GM19351 (cell line): ENCODE results near the gene NOXO1.
A peak's percentile ranks its signal among the peaks of the same experiment; 100 is the strongest.
"Not testable (repeated sequence)": the region's sequence is repeated elsewhere in the genome, so short reads cannot be mapped to it uniquely, and the experiment has no call there.

ENCODE experiments used
- ATAC-seq: cut with Tn5 transposase; IDR thresholded peaks from one replicate; pipeline ENCODE4 v1.9.1; 2021; ENCODE audit warnings: mild to moderate bottlenecking, moderate library complexity; ENCODE audit not compliant: unreplicated experiment

The NOXO1 gene

DNA sequence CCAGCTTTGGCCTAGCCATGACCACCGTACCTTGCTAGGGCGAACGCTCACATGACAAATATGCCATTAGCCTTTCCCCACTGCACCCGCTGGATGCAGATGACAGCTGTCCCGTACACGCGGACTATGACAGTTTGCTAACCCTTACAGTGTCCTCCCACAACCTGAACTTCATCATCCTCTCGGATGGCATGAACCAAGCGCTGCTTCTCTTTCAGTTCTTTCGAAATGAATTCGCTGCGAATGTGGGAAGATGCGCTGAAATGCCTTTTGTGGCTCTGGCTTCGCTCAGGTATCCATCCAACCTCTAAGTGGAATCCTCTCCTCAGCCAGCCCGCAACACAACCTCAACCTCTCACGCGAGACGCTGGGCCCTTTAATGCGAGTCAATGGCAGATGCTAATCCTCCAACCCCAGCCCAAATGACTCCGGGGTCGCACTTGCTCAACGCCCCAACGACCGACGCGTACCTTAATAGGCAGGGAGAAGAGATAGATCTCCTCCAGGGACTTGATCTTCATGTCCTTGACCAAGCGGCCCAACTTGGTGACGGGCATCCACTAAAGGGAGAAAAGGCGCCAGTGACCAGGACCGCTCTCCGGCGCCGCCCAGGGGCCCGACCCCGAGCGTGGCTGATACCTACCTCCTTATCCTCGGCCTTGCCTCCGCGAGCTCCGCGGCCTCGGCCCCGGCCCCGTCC, 17.3 kb downstream of the NOXO1 start:
- no peak for ATAC-seq

DNA sequence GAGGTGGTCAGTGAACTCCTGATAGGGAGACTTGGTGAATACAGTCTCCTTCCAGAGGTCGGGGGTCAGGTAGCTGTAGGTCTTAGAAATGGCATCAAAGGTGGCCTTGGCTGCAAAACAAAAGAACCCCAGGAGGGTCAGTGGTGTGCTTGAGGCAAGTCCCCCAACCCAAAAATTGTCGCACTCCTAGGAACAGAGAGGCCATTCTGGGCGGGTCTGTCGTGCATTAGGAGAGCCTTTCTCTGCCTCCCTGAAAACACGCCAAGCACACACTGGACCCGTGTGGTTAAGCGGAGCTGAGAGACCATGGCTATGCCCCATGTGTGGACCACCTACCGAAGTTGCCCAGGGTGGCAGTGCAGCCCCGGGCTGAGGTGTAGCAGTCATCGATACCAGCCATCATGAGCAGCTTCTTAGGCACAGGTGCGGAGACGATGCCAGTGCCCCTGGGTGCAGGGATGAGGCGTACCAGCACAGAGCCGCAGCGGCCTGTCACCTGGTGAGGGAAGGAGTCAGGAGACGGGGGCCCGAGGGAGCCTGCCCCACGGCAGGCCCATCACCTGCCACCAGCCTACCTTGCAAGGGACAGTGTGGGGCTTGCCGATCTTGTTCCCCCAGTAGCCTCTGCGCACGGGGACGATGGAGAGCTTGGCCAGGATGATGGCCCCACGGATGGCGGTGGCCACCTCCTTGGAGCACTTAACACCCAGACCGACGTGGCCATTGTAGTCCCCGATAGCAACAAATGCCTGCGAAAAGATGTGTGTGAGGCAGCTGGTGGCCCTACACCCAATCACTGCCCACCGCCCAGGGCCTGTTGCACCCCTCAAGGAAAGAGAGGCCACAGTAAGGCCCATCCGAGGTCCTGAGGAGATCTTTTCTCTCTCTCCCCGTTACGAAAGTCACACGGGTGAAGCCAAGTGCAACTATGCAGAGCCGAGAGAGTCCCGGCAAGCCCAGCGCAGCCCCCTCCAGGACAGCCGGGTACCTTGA, 18.8 kb downstream of the NOXO1 start:
- not testable (repeated sequence) for ATAC-seq

DNA sequence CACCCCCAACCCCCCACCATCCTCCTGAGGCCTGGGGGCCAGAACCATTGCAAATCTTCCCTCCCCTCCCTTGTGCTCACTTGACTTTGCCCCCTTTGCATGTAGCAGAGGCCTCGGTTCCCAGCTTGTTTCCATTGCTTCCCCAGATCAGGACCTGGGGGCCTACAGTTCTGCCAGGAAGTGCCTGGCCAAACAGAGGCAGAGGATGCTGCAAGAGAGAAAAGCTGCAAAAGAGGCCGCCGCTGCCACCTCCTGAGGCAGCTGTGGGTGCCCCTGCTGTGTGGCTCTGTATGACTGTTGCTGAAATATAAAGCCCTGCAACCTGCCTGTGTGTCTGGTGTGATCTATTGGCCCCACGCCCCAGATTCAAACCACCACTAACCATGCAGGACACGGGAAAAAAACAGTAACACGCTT, 19.6 kb downstream of the NOXO1 start:
- no peak for ATAC-seq

DNA sequence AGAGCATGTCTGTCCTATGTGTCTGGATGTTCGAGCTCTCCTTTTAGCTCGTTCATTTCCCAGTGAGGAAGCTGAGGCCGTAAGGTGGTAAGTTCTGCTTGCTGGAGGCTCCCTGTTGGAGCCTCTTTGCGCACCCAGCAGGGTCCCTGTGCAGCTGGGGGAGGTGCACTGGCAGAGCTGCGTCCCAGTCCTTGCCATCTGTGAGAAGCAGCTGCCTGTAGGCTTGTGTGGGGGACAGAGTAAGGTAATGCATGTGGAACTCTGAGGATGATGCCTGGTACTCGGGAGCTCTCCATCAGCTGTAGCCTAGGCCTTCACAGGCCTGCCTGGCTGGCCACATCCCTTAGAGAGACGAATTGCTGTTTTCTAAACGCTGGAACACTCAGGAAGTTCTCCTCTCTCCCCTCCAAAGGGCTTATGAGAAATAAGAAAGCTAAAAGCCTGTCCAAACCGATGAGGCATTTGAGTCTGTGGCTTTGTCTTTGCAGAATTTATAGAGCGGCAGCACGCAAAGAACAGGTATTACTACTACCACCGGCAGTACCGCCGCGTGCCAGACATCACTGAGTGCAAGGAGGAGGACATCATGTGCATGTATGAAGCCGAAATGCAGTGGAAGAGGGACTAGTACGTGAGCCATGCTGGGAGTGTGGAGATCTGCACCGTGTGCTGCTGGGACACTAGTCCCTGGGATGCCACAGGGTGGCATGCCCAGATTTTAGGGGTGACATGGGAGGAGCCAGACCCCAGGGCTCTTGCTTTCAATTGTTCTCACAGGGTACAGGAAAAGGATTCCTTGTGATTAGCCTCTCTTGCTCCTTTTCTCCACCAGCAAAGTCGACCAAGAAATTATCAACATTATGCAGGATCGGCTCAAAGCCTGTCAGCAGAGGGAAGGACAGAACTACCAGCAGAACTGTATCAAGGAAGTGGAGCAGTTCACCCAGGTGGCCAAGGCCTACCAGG, 20.3 kb downstream of the NOXO1 start:
- no peak for ATAC-seq

DNA sequence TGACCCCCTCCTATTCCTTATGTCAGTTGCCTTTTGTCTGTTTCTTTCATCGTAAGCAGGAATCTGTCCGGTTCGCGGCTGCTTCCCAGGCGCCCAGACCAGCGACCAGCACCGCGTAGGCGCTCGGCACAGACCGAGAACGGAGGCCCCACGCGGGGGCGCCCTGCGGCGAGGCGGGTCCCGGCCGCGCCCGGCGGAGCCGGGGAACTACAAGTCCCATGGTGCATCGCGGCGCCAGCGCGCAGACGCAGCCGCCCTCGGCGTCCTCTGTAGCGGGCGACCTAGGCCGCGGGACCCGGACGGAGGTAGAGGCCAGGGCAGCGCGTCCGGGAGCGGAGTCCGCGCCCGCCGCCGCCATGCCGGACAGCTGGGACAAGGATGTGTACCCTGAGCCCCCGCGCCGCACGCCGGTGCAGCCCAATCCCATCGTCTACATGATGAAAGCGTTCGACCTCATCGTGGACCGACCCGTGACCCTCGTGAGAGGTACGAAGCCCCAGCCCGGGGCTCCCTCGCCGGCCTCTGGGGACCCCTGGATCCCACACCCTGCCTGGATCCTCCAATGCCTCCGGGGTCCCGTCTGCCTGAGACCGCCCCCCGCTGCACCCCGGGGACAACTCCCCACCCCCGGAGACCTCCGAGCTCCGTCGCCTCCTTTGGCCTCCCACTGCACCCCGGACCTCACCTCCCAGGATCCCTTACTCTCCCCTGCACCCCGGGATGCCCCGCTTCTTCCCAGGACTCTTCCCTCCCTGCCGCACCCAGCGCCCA, 21.8 kb downstream of the NOXO1 start, which contains the start of gene NDUFB10:
NDUFB10 (plus strand) TSS at position 270 of the 771 bp plus-strand sequence; CDS start at position 357, 87 bp downstream.
- peak; percentile 74 for ATAC-seq

DNA sequence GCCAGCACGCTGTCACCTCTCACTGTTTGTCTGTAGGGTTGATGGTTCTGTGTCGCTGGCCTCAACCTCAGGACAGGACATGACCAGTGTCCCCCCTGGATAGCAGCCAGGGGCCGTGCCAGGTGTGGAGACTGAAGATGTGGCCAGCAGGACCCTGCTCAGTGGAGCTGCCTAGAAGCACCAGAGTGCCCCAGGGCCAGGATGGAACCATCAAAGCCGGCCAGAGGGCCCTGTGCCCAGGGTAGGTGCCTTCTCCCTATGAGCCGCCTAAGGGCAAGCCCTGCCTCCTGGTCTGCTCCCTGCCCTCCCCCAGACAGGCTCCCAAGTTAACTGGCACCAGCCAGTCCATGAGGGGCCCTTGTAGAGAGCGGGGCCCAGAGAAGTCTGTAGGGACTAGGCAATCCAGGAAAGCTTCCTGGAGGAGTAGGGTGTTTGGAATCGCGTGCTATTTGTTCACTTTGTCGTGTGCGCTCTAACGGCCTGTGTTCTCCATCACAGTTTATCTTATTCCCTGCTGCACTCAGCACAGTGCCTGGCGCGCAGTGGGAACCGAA, 22.5 kb downstream of the NOXO1 start:
- peak; percentile 3 for ATAC-seq

DNA sequence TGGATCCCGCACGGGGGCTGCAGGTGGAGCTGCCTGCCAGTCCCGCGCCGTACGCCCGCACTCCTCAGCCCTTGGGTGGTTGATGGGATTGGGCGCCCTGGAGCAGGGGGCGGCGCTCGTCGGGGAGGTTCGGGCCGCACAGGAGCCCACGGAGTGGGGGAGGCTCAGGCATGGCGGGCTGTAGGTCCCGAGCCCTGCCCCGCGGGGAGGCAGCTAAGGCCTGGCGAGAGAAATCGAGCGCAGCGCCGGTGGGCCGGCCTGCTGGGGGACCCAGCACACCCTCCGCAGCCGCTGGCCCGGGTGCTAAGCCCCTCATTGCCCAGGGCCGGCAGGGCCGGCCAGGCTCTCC, 23.2 kb downstream of the NOXO1 start:
- ATAC-seq, result not testable (repeated sequence)

DNA sequence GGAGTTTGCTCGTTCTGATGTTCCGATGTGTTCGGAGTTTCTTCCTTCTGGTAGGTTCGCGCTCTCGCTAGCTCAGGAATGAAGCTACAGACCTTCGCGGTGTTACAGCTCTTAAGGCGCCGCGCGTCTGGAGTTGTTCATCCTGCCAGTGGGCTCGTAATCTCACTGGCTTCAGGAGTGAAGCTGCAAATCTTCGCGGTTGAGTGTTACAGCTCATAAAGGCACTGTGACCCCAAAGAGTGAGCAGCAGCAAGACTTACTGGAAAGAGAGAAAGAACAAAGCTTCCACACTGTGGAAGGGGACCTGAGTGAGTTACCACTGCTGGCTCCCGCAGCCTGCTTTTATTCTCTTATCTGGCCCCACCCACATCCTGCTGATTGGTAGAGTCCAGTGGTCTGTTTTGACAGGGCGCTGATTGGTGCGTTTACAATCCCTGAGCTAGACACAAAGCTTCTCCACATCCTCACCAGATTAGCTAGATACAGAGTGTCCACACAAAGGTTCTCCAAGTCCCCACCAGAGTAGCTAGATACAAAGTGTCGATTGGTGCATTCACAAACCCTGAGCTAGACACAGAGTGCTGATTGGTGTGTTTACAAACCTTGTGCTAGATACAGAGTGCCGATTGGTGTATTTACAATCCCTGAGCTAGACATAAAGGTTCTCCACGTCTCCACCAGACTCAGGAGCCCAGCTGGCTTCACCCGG, 23.7 kb downstream of the NOXO1 start:
- ATAC-seq, result not testable (repeated sequence)

DNA sequence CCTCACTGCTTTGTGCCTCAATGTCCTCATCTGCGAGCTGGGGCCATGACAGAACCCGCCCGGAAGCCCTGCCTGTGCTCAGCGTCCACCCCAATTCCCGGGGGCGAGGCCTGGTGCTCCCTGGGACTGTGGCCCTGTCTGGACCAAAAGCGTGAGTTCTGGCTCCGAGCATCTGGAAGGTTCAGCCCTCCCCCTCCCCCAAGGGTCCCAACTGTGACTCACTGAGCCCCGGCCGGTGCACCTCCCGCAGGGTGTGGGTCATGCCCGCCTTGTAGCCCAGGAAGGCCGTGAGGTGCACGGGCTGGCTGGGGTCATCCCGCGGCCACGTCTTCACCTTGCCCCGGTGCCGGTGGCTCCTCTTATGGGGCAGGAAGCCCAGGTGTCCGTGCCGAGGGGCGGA, 27.5 kb downstream of the NOXO1 start:
- ATAC-seq, result no peak

DNA sequence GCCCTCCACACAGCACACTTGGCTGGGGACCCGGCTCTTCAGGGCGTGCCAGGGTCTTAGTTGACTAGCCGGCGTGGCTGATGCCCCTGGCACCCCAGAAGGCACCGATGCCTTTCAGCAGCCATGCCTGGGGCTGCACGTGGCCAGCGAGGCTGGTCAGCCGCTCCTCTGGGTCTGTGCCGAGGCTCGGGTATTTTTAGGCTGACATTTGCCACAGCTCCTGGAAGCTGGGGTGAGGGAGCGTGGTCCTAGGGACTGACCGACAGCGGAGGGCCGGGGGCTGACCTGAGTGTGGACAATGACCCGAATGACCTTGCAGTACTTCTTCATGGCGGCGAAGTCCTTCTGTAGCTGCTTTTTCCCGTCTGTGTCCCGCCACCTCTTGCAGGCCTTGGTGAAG, 30.7 kb downstream of the NOXO1 start:
- ATAC-seq, result no peak

DNA sequence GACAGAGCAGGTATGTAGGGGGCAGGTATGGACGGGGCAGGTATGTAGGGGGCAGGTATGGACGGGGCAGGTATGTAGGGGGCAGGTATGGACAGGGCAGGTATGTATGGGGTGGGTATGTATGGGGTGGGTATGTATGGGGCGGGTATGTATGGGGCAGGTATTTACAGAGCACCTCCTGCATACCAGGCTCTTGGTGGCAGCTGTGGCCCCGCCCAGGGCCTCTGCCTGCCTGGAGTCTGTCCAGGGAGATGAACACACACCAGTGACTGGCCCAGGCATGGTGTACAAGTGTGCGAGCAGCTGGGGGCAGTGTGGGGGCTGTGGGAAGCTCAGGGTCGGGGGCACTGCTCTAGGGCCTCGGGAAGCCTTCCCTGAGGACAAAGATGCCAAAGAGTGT, 31.2 kb downstream of the NOXO1 start:
- ATAC-seq, result no peak

DNA sequence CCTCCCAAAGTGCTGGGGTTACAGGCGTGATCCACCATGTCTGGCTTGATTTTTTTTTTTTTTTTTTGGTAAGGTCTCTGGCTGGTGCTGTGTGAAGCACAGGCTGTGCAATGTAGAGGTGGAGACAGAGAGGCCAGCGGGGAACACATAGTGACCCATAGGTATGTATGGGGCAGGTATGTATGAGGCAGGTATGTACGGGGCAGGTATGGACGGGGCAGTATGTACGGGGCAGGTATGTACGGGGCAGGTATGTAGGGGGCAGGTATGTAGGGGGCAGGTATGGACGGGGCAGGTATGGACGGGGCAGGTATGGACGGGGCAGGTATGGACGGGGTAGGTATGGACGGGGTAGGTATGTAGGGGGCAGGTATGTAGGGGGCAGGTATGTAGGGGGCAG, 31.8 kb downstream of the NOXO1 start:
- no peak for ATAC-seq

DNA sequence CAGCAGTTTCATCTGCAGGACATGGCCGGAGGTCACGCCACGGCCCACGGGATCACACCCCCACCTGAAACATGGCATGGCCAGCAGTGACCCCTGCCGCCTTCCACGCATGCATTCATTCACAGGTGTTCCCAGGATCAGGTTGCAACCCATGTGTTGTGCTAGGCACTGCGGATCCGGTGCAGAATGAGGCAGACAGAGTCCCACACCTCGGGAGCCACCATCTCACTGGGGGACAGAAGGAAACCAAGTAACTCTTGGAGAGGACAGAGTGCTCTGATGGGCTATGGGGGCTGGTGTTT, 33.9 kb downstream of the NOXO1 start:
- ATAC-seq, result no peak

DNA sequence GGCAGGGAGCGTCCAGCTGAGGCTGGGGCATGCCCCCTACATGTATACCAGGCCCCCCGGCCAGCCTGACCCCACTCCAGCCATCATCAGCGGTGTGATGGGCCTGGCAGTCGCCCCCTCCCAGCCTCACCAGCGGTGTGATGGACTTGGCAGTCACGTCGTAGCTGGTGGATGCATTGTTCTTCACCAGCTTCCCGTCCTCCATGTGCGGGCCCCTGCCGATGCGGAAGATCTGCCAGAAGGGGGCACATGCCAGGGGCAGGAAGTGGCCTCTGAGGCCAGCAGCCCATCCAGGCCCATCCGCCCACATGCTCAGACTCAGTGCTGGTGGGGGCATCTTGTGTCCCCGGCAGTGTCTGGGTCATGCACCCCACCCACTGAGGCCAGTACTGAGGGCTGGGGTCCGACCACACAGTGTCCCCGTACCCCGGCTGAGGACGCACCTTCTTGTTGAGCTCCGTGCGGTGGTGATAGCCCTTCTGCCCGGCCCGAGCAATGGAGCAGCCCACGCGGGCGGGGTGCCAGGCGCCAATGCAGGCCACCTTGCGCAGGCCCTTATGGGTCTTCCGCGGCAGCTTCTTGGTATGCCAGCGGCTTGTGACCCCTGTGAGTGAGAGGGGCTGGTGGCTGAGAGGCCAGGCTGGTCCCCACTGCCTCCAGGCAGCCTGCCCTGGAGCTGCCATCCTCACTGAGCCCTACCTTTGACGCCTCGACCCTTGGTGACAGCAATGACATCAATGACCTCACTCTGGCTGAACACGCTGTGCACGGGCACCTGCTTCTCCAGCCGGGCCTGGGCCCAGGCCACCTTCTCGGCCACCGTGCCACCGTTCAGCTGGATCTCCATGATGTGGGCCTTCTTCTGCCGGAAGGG, 34.5 kb downstream of the NOXO1 start:
- ATAC-seq, result no peak

DNA sequence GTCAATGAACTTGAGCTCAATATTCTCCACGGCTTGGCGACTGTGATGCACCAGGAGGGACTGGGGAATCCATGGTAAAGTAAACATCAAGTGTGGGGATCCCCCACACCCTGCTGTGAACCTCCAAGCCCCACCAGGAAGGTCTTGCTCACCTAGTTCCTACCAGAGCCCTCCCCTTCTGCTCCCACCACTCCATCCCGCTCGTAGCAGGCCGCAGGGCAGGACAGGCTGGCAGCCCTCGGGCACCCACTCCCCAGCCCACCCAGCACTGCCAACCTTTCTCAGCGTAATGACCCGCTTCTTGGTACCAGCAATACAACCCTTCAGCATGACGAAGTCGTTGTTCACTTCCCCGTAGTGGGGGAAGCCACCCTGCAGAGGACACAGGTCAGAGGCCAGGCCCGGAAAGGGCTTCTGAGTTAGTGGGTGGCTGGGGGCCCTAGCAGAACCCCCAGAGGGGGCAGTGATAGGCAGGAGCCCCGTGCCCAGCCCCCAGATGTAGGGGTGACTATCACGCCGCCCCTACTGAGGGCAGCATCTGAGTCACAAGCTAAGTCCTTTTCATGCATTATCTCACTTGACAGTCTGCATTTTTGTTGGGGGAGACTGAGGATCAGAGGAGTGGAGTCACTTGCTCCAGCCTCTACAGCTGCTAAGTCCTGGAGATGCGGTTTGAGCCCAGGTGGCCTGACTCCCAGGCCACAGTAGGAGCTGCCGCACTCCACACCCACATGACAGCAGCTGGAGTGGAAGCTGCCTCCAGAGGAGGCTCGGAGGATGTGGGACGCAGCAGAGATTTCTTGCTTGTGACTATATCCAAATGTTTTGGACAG, 35.5 kb downstream of the NOXO1 start:
- no peak for ATAC-seq

DNA sequence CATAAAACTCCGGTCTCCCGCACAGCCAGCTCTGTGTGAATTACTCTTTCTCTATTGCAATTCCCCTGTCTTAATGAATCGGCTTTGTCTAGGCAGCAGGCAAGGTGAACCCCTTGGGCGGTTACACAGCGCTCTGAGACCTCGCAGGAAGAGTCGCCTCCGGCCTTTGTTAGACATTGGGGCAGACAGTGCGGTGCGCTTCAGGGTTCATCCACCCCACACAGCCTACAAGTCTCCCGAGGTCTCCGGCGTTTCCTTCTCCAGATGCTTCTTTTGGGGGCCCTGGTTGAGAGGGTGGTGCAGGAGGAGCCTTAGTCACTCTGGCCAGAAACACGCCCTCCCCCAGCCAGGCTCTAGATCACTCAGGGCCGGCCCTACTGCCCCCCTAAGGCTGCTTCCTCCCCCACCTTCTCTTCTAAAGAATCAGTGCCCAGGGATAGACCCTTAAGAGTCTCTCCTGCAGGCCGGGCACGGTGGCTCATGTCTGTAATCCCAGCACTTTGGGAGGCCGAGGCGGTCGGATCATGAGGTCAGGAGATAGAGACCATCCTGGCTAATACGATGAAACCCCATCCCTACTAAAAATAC, 36.6 kb downstream of the NOXO1 start:
- ATAC-seq, result no peak
